ENCODE data around the gene GABRB1.

GABRB1 gene

DNA sequence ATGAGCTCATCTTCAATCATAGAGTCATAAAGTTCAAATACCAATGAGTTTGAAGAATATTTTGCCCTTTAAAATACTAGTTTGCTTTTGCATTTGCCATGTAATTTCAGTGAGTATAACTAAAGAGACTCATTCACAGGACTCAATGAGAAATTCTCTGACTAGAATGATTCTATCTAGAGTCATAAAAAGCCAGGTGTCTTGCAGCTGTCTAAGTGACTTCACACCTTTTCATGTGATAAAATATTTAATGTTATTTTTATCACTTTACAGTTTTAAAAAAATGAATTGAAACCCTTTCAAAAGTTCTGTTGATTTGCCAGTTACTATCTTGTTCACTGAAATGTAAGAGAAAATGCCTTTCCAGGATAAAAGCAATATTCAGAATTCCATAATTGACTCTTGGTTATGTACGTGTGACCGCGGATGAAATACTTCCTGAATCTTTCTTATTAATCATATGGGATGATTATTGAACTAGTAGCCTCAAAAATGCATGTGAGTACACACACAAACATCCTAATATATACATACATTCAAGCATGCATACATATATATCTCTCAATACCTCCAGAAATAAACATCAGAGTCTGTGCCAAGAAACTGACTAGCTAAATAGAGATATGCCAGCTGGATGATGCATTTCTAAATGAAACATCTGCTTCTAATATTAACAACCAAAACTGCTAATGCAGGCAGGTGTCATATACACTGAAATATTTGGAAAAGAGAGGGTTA is 87.0 kb downstream of the GABRB1 start:
- no peak for DNase-seq

DNA sequence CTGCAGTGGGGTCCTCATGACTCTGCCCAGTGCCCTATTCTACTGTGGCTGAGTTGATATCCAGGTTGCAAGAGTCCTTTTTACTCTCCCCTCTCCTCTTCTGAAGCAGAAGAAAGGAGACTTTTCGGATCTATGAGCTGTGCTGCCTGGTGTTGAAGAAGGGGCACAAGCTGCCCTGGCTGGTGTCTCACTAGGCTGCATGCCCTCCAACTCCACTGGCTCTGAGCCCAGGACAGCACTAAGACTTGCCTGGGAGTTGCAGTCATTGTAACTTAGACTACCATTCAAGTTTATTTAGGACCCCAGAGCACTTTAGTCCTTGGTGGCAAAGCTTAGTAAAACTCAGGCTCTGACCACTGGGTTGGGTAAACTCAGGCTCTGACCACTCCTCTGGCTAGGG is 89.4 kb downstream of the GABRB1 start:
- DNase-seq, result no peak

DNA sequence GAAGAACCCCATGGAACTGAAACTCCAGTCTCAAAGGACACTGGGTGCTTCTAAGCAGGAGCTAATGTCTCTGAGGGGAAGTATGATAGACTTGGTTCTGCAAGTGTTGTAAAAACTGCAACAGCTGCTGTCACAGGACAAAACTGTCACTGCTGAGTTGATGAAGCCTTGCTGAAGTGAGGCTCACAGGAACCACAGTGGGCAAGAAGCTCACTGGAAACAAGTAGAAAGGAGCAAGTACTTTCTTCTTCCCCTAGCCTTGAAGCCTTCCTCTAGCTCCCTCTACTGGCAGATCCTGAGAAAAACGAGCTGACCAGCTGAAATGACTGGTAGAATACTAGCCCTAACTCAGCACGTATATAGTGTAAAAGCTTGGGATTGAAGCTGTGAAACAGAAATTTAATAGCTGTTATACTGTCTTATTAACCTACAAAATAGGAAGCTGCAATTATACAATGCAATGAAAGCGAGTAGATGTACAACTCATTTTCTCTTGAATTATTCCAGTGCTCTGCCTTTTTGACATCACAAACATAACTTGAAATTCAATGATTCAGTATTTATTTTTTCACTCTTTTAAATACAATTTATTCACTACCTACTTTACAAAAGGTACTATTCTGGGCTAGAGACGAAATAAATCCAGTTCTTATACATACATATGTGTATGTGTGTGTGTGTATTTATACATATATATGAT is 91.4 kb downstream of the GABRB1 start:
- DNase-seq, result peak; percentile 23 to 59

DNA sequence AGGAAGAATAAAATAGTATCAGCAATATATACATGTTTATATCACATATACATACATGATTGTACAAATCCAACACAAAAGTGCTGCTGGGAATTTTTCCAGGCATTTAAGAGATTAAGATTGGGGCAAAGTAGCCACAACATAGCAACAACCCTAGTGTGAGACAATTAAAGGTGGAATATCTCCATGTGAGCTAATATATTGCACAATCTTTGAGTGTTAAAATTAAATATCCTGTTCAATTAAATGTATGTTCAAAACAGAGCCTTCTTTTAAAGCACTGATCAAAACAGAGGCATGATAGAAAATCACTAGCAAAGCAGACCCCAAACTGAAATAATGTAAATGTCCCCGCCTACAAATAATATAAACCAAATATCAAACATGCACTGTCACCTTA is 97.6 kb downstream of the GABRB1 start:
- no peak for DNase-seq

DNA sequence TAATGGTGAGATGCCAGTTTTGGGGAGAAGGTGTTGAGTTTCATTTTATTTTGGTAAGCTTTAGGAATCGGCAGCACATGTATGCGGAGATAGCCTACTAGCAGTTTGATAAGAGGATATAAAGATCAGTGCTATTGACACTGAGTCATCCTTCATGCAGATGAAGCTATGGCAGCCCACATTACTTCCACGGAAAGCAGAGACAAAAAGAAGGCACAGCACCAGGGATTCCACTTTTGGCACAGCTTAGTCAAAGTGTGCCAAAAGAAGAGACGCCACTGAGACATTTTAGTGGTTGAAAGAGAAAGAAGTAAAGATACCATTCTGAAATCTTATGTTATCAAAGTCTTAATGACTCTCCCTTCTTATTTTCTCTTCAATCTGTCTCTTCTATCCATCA is 103.8 kb downstream of the GABRB1 start:
- no peak for DNase-seq

DNA sequence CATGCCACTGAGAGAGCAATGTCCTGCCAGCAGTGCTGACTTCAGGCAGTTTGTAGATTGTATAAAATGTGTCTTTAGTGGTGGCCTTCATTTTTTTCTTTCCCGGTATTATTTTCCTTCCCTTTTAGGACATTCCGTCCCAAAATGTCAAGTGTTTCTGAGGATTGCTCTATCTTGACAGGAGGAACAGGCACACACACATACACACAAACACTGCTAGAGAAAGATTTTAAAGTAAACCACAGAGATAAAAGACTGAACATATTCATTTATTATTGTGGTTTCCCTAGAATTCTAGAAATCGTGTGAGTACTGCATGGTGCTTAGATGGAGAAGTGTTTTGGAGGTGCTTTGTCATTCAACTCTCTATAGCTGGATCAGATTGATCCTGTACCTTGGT is 111.9 kb downstream of the GABRB1 start:
- no peak for DNase-seq

DNA sequence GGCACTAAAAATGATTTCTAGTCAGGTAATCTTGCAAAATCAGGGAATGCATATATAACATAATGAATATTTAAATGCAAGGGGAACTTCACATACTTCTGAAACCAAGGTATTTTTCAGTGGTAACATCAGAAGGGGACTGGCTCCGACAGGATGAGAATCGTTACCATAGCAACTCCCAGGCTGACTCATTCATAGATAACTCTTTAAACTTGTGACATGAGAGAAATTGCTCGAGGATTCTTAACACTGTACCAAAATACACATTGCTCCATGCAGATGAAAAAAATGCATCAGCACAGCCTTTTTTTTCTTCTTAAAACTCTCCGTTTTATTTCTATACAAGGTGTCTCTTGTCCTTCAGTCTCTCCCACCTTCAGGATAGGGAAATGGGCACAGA is 114.3 kb downstream of the GABRB1 start:
- DNase-seq, result no peak

DNA sequence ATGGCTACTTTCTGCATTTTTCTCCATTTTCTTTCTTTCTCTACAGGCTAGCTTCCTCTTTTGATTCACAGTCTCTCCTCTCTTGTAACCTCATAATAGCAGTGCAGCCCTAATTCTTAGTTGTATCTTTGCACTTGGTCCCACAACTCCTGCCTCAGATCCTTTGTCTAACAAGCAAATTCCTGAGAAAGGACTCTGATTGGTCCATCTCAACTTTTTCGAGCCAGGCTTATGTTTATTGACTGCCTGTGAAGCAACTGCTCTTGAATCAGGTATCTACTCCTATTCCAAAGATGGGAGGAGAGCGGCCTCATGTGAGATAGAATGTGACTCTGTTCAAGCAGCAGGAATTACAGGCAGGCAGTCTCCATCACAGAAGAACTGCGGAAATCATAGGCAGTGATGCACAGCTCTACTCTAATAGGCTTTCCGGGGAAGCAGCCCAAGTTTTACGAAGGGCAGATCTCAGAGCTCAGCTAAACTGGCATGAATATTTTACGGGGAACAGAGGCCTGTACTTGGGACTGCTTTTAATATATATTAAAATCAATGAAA is 123.5 kb downstream of the GABRB1 start:
- DNase-seq, result no peak

DNA sequence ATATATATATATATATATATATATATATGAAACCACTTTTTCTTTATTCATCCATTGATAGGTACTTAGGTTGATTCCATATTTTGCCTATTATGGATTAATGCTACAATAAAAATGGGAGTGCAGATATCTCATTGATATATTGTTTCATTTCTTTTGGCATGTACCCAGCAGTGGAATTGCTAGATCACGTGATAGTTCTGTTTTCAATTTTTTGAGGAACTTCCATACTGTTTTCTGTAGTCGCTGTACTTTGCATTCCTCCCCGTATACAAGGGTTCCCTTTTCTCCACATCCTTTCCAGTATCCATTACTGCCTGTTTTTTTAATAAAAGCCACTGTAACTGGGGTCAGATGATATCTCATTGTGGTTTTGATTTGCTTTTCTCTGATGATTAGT is 124.6 kb downstream of the GABRB1 start:
- DNase-seq, result no peak

DNA sequence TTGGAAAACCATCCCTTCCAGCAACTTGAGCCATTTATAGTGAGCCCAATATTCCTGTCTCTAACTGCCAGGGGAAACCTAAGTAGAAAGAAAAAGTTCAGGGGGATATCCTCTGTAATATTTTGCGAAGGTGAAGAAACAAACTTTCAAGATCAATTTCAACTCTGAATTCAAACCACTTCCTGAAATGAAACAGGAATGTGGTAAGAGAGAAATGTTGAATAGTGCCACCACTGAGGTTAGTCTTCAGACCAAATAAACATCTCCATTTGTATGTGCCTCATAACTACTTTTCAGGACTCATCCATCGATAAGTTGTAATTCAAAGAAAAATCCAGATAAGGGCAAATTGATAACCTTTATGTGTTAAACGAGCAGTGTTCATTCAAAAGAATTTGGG is 128.7 kb downstream of the GABRB1 start:
- DNase-seq, result no peak

DNA sequence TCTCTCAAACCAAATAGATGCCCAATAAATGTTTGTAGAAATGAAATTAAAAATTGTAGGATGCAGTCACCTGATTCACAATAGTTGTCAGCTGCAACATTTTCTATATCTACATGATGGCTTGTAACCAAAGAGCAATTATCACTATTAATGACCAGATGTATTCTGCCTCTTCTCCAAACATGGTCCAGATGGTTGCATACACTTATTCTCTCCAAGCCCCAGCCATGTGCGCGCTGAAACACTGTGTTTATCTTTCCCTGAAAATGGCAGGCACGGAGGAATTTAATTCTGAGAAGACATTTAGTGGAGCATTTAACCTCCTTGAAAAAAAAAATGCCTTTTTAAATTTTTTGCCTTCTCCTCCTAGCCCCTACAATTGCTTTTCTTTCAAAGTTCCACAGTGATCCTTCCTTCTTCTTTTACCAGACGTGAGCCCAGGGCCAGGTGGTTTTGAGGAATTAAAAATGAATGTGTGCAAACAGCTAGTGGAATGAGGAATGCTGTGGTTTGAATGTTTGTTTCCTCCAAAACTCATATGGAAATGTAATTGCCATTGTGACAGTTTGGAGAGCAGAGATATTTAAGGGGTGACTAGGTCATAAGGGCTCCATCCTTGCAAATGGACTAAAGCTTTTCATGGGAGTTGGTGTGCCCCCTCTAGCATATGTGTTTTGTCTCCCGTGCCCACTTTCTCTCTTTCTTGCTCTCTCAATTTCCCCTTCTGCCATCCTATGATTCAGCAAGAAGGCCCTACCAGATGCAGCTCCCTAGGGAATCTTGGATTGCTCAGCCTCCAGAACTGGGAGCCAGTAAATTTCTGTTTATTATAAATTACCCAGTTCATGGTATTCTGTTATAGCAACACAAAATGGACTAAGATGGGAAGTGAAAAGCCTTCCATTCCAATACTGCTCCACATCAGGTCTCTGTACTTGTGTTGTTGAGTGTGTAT is 136.0 kb downstream of the GABRB1 start:
- DNase-seq, result no peak

DNA sequence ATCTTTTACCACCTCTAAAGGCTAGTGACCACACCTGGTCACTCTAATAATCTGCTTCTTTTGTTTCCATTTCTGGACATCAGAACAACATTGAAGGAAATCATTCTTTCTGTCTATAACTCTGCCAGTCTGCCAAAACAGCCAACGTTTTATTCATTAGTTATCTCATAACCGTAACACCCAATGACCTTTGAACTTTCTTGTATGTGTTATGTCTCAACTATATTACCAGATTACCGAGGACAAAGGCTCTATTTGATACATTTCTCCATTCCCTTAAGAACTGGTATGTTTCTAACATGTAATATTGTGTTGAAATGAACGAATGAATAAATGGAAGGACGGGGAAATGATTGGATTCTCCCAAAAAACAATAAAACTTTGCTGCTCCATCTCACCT is 152.7 kb downstream of the GABRB1 start:
- DNase-seq, result no peak

DNA sequence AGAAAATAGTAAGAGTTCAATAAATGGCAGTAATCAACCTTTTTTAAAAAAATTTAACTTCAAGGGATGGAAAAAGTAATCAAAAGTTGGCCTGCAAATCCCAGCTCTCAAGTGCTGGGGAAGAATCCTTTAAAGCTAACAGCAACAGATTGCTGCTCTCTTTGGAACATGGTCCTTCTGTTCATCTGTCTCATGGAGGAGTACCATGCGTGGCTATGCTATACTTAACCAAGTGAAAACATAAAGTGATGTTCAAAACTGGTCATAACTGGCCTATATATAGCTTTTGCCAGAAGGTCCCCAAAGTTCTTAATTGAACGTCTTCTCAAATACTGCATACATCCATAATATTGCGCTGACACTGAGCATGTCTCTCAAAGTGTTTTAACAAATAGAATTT is 154.4 kb downstream of the GABRB1 start:
- DNase-seq, result no peak

DNA sequence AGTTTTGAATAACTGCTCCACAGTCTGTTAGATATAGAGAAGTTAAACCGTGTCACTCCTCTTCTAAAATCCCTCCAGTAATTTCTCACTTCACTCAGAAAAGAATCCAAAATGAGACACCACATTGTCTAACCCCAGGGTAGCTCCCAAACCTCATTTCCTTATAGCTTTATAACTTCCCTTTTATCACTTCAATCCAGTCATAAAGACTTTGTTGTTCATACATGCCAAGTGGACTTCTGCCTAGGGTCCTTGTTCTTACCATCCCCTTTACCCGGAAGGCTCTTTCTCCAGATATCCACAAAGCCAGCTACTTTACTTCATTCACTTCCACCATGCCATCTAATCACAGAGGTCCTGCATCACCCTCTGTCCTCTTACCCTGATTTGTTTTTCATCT is 156.2 kb downstream of the GABRB1 start:
- DNase-seq, result no peak

DNA sequence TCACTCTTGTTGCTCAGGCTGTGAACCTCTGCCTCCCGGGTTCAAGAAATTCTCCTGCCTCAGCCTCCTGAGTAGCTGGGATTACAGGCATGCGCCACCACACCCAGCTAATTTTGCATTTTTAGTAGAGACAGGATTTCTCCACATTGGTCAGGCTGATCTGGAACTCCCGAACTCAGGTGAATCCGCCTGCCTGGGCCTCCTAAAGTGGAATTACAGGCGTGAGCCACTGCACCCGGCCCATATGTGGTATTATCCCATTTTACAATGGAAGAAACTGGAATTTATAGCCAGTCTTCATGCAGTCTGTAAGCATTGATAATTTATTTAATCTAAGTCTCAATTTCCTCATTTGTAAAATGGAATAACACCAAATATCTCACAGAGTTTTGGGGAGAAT is 161.8 kb downstream of the GABRB1 start:
- no peak for DNase-seq

DNA sequence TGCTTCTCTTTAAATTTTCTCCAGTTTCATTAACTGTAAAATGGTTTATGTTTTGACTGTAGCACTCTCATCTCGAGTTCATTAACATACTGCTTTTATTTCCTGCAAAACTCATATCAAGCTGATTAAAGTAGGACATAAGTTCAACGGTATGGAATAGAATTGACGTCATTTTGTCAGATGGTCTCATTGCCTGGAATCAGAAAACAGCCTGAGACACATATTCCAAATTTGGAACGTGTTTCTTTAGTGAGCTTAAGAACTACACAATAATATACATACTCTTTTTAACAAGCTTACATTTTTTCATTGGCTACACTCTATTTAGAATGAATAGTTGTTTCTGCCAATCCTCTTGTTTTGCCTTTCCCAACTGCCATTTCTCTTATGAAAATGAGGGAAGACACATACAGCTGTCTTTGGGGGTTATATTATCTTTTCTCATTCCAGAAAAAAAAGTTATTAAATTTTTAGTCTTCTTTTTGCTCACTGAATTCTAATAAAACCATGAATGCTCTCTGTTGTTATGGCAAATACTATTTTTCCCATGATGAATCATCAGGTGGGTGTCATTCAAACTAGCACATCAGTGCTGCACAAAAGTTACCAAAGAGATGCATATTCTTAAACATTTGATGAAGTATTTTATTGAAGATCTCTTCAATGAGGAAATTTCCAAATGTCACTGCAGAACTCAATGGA is 162.8 kb downstream of the GABRB1 start:
- DNase-seq, result no peak

DNA sequence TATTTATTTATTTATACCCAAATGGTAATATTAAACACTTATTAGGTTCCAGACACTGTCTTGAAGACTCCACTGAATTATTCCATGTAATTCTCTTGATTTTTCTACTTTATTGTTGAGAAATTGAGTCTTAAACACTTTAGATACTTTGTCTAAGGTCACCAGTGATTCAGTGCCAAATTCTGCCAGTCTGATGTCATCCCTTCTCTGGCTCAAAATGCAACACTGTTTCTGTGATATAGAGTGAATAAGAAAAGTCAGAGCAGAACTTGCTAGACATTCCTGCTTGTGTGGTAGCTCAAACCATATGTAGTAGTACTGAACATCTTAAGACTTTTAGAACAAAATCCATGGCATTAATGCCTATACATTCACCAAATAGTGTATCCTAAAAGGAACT is 164.3 kb downstream of the GABRB1 start:
- DNase-seq, result no peak

DNA sequence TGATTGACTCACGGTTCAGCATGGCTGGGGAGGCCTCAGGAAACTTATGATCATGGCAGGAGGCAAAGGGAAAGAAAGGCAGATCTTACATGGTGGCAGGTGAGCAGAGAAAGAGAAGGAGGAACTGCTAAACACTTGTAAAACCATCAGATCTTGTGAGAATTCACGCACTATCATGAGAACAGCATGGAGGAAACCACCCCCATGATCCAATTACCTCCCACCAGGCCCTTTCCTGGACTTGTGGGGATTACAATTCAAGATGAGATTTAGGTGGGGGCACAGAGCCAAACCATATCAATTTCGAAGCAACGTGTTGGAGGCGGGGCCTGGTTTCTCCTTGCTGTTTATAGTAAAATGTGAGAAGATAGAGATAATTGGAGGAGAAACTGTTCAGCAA is 167.4 kb downstream of the GABRB1 start:
- no peak for DNase-seq

DNA sequence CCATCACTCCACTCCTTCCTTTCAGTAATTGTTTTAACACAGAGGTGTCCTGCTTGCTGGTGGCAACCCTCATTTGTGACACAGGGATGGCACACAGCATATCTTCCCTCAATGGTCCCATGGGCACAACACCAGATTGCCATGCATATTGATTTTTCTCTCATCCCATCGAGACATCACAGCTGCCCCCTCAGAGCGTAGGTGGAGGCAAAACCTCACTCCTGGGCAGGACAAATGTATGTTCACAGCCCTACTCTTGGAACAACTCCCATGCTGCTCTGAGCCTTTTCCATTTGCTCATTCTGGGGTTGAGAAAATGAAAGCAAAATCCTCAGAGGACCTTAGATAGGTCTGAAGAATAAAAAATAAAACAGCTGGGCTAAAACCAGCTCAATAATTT is 172.2 kb downstream of the GABRB1 start:
- no peak for DNase-seq

DNA sequence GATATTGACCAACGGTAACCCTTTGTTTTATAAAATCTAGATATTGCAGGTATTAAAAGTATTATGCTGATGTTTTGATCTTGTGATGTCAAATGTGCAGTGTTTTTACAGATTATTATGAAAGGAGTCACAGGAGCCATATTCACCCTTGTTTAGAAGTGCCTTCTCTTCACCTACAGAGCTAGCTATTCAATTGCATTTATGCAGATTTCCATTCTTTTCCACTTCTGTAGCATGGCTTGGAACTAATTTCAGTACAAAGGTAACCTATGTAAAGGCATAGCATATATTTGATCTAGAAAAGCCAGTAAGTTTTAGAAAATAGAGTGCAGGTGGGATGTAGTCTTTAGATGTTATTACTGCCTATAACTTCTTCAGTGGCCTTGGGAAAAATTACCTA is 176.2 kb downstream of the GABRB1 start:
- no peak for DNase-seq

DNA sequence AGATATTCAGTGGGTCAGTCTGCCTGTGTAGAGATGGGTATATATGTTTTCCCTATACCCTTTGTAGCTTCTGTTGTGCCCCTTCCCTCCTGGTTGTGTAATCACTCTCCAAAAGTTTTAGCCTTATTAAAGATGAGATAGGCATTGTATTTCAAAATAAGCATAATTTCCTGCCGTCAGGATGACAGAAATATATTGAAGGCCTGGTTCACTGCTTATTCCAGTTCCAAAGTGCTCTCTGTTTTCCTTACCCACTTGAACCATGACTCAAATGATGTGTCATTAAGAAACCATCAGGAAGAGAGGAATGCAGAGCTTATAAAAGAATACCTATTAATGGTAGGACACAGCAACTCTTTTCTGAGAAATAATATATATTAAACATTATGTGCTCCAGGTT is 178.5 kb downstream of the GABRB1 start:
- DNase-seq, result no peak

DNA sequence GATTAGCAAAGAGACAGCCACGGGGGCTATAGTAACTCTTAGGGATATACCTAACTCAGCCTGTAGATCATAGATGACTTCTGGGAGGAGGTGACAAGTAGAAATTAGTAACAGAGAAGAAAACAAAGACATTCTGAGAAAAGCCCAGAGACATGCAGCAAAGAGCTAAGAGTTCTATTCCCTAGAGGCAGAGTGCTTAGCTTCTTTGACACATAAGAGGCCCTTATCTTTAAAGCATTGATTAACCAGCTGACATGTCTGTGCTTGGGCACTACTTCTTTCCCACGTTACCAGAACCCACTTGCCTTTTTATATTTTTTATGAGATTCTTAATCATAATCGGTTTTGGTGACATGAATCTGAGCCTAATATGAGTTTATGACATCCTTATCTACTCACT is 179.5 kb downstream of the GABRB1 start:
- no peak for DNase-seq

DNA sequence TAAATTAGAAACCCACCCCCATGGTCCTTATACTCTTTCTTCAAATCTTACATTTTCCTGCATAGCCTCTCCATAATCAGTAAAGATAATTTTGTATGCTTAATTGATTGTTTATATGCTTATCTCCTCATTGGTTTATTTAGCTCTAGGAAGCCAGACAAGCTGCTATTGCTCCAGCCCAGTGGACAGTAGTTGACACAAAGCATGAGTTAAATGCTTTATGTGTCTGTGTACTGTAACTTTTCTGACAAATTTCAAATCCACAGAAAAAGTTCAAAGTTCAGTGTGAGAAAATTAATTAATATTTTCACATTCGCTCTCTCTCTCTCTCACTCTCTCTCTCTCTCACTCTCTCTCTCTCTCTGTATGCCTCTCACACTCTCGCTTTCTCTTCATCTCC is 181.7 kb downstream of the GABRB1 start:
- no peak for DNase-seq

All from CD4-positive, alpha-beta T cell treated with Interleukin-1 beta for 1 hour (primary cell).